Mesendoderm (in vitro differentiated cells): ENCODE measurements around the gene MGP. TPM values are rescaled to one million over a fixed set of nuclear protein-coding genes. Genes with fewer than 3 reads are reported as not detected.

Source experiments
- DNase-seq: peaks from one replicate; pipeline ENCODE4 v3.0.0; 2013
- H2AK5ac ChIP-seq: 2 replicates; pipeline ENCODE4 v1.6.1; 2013; ENCODE audit warnings: low read length, inconsistent platforms
- H2BK120ac ChIP-seq: 2 replicates; pipeline ENCODE4 v1.6.1; 2013; ENCODE audit warnings: low read depth, mild to moderate bottlenecking, low read length, moderate library complexity, mixed read lengths
- H2BK15ac ChIP-seq: replicated peaks from 2 replicates; pipeline ENCODE4 v1.6.1; 2013; ENCODE audit warnings: low read depth, mild to moderate bottlenecking, moderate library complexity
- H2BK5ac ChIP-seq: 2 replicates; pipeline ENCODE4 v1.6.1; 2013; ENCODE audit warnings: low read length, inconsistent platforms
- H3K18ac ChIP-seq: 2 replicates; pipeline ENCODE4 v1.6.1; 2013; ENCODE audit warnings: mild to moderate bottlenecking, low read length, mixed read lengths
- H3K23ac ChIP-seq: one replicate; pipeline ENCODE4 v1.6.1; 2013; ENCODE audit warnings: low read length
- H3K27ac ChIP-seq: 2 replicates; pipeline ENCODE4 v1.5.1; 2013; ENCODE audit warnings: low read depth, mild to moderate bottlenecking, inconsistent platforms, low read length, moderate library complexity
- H3K27me3 ChIP-seq: 2 replicates; pipeline ENCODE4 v1.6.1; 2013; ENCODE audit warnings: low read length, control low read depth, mild to moderate bottlenecking, inconsistent platforms; ENCODE audit not compliant: insufficient read depth, poor library complexity
- H3K36me3 ChIP-seq: 2 replicates; pipeline ENCODE4 v1.6.1; 2013; ENCODE audit warnings: low read length, inconsistent platforms; ENCODE audit not compliant: control insufficient read depth, insufficient read depth
- H3K4ac ChIP-seq: one replicate; pipeline ENCODE4 v1.6.1; 2013; ENCODE audit warnings: low read depth, mild to moderate bottlenecking, low read length, moderate library complexity
- H3K4me1 ChIP-seq: 2 replicates; pipeline ENCODE4 v1.6.1; 2013; ENCODE audit warnings: low read depth, low read length, inconsistent platforms; ENCODE audit not compliant: control insufficient read depth
- H3K4me2 ChIP-seq: 2 replicates; pipeline ENCODE4 v1.6.1; 2013; ENCODE audit warnings: low read length
- H3K4me3 ChIP-seq: 2 replicates; pipeline ENCODE4 v1.5.1; 2013; ENCODE audit warnings: mild to moderate bottlenecking, low read length
- H3K56ac ChIP-seq: one replicate; pipeline ENCODE4 v1.6.1; 2013; ENCODE audit warnings: low read length
- H3K79me1 ChIP-seq: 2 replicates; pipeline ENCODE4 v1.6.1; 2013; ENCODE audit warnings: low read length, inconsistent platforms
- H3K79me2 ChIP-seq: 2 replicates; pipeline ENCODE4 v1.6.1; 2013; ENCODE audit warnings: mild to moderate bottlenecking, low read length; ENCODE audit not compliant: control insufficient read depth, insufficient read depth
- H3K9ac ChIP-seq: 2 replicates; pipeline ENCODE4 v1.6.1; 2013; ENCODE audit warnings: low read length, inconsistent platforms
- H4K5ac ChIP-seq: one replicate; pipeline ENCODE4 v1.6.1; 2013; ENCODE audit warnings: low read length
- H4K8ac ChIP-seq: one replicate; pipeline ENCODE4 v1.6.1; 2013; ENCODE audit warnings: low read depth, mild to moderate bottlenecking, control low read depth, low read length, moderate library complexity
- WGBS: extraction: QIAGEN DNeasy Blood & Tissue Kit; methylation state at CpG from one replicate; pipeline ENCODE4 v1.1.7; 2013; ENCODE audit warnings: low lambda C conversion rate, missing lambda C conversion rate; ENCODE audit not compliant: insufficient coverage; ENCODE audit errors: extremely low coverage; 5-methylcytosine and 5-hydroxymethylcytosine counted together
- polyA plus RNA-seq, 2 experiments: library from polyadenylated mRNA; stranded (reverse); fragments of 200-250 nt; gene quantifications; one replicate each; pipeline ENCODE4 v1.2.3, GENCODE V29; 2013

The MGP gene
- polyA plus RNA-seq (2013, experiment 1 of 2), result not detected
- not detected for polyA plus RNA-seq (2013, experiment 2 of 2)

DNA sequence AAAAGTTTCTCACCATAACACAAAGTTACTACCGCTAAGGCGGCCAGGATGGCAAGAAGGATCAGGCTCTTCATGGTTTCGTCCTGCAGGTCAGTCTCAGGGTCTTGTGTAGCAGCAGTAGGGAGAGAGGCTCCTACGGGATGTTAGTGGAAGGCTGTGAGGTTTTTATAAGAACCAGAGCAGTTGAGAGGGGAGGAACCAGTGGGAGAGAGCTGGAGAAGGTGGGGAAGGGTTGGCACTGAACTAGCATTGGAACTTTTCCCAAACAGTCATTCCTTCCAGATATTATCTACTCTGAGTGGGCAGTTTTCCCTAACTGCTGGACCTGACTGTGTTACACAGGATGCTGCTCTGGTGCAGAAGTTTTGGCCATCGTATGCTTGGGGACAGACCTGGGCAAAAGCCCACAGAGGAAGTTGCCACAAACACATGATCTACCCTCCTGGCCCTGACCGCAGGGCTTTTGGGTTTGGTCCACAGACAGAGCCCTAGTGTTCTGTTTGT lies at the start of gene MGP:
TSS of gene MGP (minus strand) at position 137 of the 504 bp plus-strand sequence. CDS start at position 74, 63 bp downstream.
- Histone ChIP-seq H2BK15ac (no peak within 1 kb of the TSS), H3K4me3 (no peak within 1 kb of the TSS), H2BK5ac (no peak within 1 kb of the TSS), H3K4ac (no peak within 1 kb of the TSS), H3K4me1 (no peaks in the 10 kb centered on the region), H3K18ac (no peak within 1 kb of the TSS), H2BK120ac (no peak within 1 kb of the TSS), H4K8ac (no peak within 1 kb of the TSS), H2AK5ac (no peak within 1 kb of the TSS), H3K56ac (no peak within 1 kb of the TSS), H3K23ac (no peak within 1 kb of the TSS), H3K27ac (no peak within 1 kb of the TSS), H3K36me3 (no peaks in the 10 kb centered on the region), H3K79me2 (no peaks in the 10 kb centered on the region), H3K9ac (no peak within 1 kb of the TSS), H3K79me1 (no peaks in the 10 kb centered on the region), H4K5ac (no peak within 1 kb of the TSS), H3K4me2 (no peak within 1 kb of the TSS), H3K27me3 (no peaks in the 10 kb centered on the region)
- WGBS, result no CpG with 5 or more reads among the region's 6 CpGs
- DNase-seq, result no peak

DNA sequence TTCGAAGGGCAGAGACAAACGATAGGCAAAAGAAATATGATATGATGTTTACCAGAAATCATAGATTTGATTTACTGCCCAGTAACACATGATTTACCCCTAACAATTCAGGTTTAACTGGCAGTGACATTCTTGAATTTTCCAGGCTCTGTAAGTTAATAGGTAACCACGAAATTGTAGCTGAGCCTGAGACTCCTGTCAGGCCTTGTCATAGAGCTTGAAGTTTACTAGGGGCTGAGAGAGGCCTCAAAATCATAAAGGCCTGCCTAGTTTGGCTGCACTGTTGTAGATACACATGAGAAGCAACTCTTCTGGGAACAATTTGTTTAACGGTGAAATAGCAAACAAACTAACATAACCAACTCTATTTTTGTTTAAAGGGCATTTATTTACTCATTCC lies 49.4 kb upstream of the MGP start:
- no peak overlapping the region for H3K23ac ChIP-seq
- DNase-seq, result no peak
- no peaks in the 10 kb centered on the region for H3K36me3 ChIP-seq
- H3K4me2 ChIP-seq, result no peak overlapping the region
- H3K27me3 ChIP-seq, result no peaks in the 10 kb centered on the region
- H4K5ac ChIP-seq, result no peak overlapping the region
- H2BK15ac ChIP-seq, result no peak overlapping the region
- no peak overlapping the region for H3K9ac ChIP-seq
- H3K4ac ChIP-seq, result no peak overlapping the region
- H3K4me3 ChIP-seq, result no peak overlapping the region
- H3K79me1 ChIP-seq, result no peaks in the 10 kb centered on the region
- no peak overlapping the region for H3K56ac ChIP-seq
- no peaks in the 10 kb centered on the region for H3K79me2 ChIP-seq
- H3K27ac ChIP-seq, result no peak overlapping the region
- no peaks in the 10 kb centered on the region for H3K4me1 ChIP-seq
- WGBS, result no CpG with 5 or more reads among the region's 4 CpGs
- H2BK5ac ChIP-seq, result no peak overlapping the region
- H2AK5ac ChIP-seq, result no peak overlapping the region
- no peak overlapping the region for H3K18ac ChIP-seq
- no peak overlapping the region for H2BK120ac ChIP-seq
- no peak overlapping the region for H4K8ac ChIP-seq

DNA sequence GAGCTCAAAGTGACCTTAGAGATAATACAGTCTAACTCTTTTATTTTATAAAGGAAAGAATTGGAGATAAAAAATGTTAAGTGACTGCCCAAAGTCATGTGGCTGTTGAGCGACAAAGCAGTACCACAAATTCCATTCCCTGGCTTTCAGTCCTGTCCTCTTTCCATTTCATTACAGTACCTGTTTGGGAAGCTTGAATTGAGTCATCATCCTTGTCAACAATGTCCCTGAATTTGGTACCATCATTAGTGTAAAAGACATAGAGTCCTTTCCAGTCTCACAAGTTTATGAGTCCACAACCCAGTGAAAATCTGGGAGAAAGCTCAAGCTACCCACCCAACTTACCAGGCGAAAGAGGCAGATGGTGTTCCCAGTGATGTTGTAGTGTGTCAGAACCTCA lies 48.9 kb upstream of the MGP start:
- Histone ChIP-seq H3K4me1 (no peaks in the 10 kb centered on the region), H3K27ac (no peak overlapping the region), H2BK120ac (no peak overlapping the region), H3K79me1 (no peaks in the 10 kb centered on the region), H4K5ac (no peak overlapping the region), H2BK15ac (no peak overlapping the region), H3K36me3 (no peaks in the 10 kb centered on the region), H2AK5ac (no peak overlapping the region), H4K8ac (no peak overlapping the region), H3K79me2 (no peaks in the 10 kb centered on the region), H3K56ac (no peak overlapping the region), H3K4ac (no peak overlapping the region), H3K4me2 (no peak overlapping the region), H2BK5ac (no peak overlapping the region), H3K9ac (no peak overlapping the region), H3K18ac (no peak overlapping the region), H3K23ac (no peak overlapping the region), H3K27me3 (no peaks in the 10 kb centered on the region), H3K4me3 (no peak overlapping the region)
- no peak for DNase-seq
- WGBS, result no CpG with 5 or more reads among the region's 2 CpGs

DNA sequence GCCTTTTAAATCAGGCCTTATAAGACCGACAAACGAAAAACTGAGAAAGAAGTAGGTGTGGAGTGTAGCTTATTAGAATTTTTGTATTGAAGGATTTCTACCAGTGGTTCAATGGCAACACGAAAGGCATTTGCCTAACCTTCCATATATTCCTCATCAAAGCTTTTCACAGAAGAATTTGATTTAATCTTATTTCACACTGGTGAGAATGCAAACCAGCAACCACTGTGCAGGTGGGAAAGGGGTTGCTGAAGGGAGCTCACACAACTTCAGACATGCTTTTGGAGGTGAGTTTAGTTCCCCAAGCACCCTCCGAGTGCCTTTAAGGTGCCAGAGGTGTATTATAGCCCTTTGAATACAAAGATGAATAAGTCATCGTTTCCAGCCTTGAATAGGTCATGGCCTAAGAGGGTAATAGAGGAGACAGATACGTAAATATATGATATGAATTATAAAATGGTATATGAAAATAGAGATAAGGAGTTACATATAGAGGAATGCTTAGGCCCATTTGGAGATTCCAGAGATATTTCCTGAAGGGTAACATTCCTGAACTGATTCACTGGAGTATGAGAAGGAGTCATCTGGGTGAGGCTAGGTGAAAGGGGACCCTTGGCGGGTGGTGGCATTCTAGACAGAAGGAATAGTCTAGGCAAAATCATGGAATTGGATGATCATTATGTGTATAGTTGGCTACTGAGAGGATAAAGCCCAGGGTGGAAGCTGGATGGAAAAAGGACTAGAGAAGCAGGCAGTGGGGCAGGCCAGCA lies 46.3 kb upstream of the MGP start:
- H3K4ac ChIP-seq, result no peak overlapping the region
- no peaks in the 10 kb centered on the region for H3K27me3 ChIP-seq
- no peak overlapping the region for H2AK5ac ChIP-seq
- no peak overlapping the region for H3K18ac ChIP-seq
- H4K5ac ChIP-seq, result no peak overlapping the region
- H3K23ac ChIP-seq, result no peak overlapping the region
- H3K4me2 ChIP-seq, result no peak overlapping the region
- H3K79me2 ChIP-seq, result no peaks in the 10 kb centered on the region
- H3K4me3 ChIP-seq, result no peak overlapping the region
- no peak overlapping the region for H3K27ac ChIP-seq
- H4K8ac ChIP-seq, result no peak overlapping the region
- DNase-seq, result no peak
- no peaks in the 10 kb centered on the region for H3K4me1 ChIP-seq
- no peak overlapping the region for H2BK120ac ChIP-seq
- no peaks in the 10 kb centered on the region for H3K79me1 ChIP-seq
- WGBS, result 100% methylated on average over 1 of the region's 7 CpGs
- H3K9ac ChIP-seq, result no peak overlapping the region
- H3K56ac ChIP-seq, result no peak overlapping the region
- no peaks in the 10 kb centered on the region for H3K36me3 ChIP-seq
- H2BK15ac ChIP-seq, result no peak overlapping the region
- H2BK5ac ChIP-seq, result no peak overlapping the region

DNA sequence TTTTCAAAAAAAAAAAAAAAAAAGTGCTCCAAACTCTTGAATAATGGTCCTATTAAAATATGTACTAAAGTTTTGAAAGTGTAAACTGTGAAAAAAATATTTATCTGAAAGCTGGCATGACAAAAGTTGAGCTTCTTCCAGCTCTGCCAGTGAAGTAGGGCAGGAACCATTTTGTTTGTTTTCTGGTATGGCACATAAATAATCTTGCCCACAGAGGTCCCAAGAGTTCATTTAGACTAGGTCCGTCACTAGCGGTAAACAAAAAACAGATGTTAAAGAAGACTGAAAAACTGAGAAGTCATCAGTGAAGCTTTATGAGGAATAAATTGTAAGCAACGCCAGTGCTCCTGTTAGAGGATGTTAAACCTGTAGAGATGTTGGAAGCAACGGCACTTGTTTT lies 45.7 kb upstream of the MGP start:
- no peak overlapping the region for H4K5ac ChIP-seq

DNA sequence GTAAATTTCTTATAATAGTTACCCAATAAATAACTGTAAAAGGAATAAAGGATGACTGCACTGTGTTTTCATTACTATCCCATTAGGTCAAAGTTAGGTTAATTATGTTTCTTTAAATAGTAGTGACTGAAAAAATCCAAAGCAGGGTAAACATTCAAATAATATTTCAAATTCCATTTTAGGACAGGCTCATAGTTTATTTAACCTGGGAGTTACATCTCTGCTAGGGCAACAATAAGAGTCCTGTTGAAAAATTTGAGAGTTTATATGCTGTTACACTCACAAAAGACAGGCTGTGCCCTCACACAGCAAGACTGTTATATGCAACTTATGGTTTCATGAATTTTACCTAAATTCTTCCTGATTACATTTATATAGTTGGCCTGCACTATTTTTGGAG lies 44.6 kb upstream of the MGP start:
- Histone ChIP-seq H3K27ac (no peak overlapping the region), H2BK5ac (no peak overlapping the region), H2AK5ac (no peak overlapping the region), H3K79me2 (no peaks in the 10 kb centered on the region), H3K23ac (no peak overlapping the region), H3K4me2 (no peak overlapping the region), H3K27me3 (no peaks in the 10 kb centered on the region), H3K56ac (no peak overlapping the region), H3K4ac (no peak overlapping the region), H3K4me1 (no peaks in the 10 kb centered on the region), H3K9ac (no peak overlapping the region), H4K5ac (no peak overlapping the region), H2BK15ac (no peak overlapping the region), H3K18ac (no peak overlapping the region), H3K79me1 (no peaks in the 10 kb centered on the region), H2BK120ac (no peak overlapping the region), H3K36me3 (no peaks in the 10 kb centered on the region), H4K8ac (no peak overlapping the region), H3K4me3 (no peak overlapping the region)
- no peak for DNase-seq

More for the DNA sequence above, 45.7 kb upstream of the MGP start:
- no peaks in the 10 kb centered on the region for H3K4me1 ChIP-seq
- H3K4me3 ChIP-seq, result no peak overlapping the region
- no peak overlapping the region for H2BK120ac ChIP-seq
- H3K4ac ChIP-seq, result no peak overlapping the region
- no peaks in the 10 kb centered on the region for H3K79me2 ChIP-seq
- no peaks in the 10 kb centered on the region for H3K27me3 ChIP-seq
- no peaks in the 10 kb centered on the region for H3K79me1 ChIP-seq
- no peak overlapping the region for H3K9ac ChIP-seq
- H3K36me3 ChIP-seq, result no peaks in the 10 kb centered on the region
- no peak overlapping the region for H3K56ac ChIP-seq
- H2BK15ac ChIP-seq, result no peak overlapping the region
- H3K27ac ChIP-seq, result no peak overlapping the region
- H2AK5ac ChIP-seq, result no peak overlapping the region
- H3K18ac ChIP-seq, result no peak overlapping the region
- no CpG with 5 or more reads among the region's 4 CpGs for WGBS
- H3K4me2 ChIP-seq, result no peak overlapping the region
- no peak overlapping the region for H2BK5ac ChIP-seq
- no peak for DNase-seq
- no peak overlapping the region for H4K8ac ChIP-seq
- H3K23ac ChIP-seq, result no peak overlapping the region
